HL-60 (cell line): Measurements from ENCODE around the gene CLEC3A.

Experiments used
- DNase-seq, 2 experiments: peaks; one replicate each; pipeline ENCODE4 v3.0.0-alpha.2; 2010 to 2020; ENCODE audit warnings: low read depth in 1 of 2, low spot score in 1 of 2
- H3K27ac ChIP-seq: fragments of 250-450 bp; sonication (Bioruptor Pico); replicated peaks from 2 replicates; pipeline ENCODE4 v1.5.1; 2020; ENCODE audit warnings: mild to moderate bottlenecking, moderate library complexity
- H3K27me3 ChIP-seq: fragments of 250-450 bp; sonication (Bioruptor Pico); 2 replicates; pipeline ENCODE4 v1.5.1; 2021; ENCODE audit warnings: mild to moderate bottlenecking, moderate library complexity; ENCODE audit not compliant: insufficient read depth, poor library complexity, severe bottlenecking
- H3K4me3 ChIP-seq: replicated peaks from 2 replicates; pipeline ENCODE4 v1.5.1; 2011; ENCODE audit warnings: mild to moderate bottlenecking, control low read depth, low read length; ENCODE audit not compliant: insufficient read depth
- CTCF ChIP-seq: IDR thresholded peaks from one replicate; pipeline ENCODE4 v1.5.1; 2011; ENCODE audit warnings: low read length, control low read depth, inconsistent platforms; ENCODE audit not compliant: insufficient read depth
- GABPA ChIP-seq: IDR thresholded peaks from 2 replicates; pipeline ENCODE4 v1.6.1; 2012; ENCODE audit warnings: low read depth
- POLR2AphosphoS5 ChIP-seq: IDR thresholded peaks from 2 replicates; pipeline ENCODE4 v1.6.1; 2012; ENCODE audit warnings: low read depth
- REST ChIP-seq: IDR thresholded peaks from 2 replicates; pipeline ENCODE4 v1.6.1; 2012; ENCODE audit warnings: low read depth; ENCODE audit not compliant: insufficient replicate concordance
- SPI1 ChIP-seq: IDR thresholded peaks from 2 replicates; pipeline ENCODE4 v1.6.1; 2012; ENCODE audit warnings: low read depth, mild to moderate bottlenecking, borderline replicate concordance

CLEC3A gene

GRCh38 chr16:78072275-78072674, 49.9 kb downstream of the CLEC3A start:
- no peak for DNase-seq
- H3K4me3 ChIP-seq, result no peak overlapping the region
- no peaks in the 10 kb centered on the region for H3K27me3 ChIP-seq
- no peak overlapping the region for H3K27ac ChIP-seq
- TF ChIP-seq SPI1, result no peak
- TF ChIP-seq CTCF, result no peak
- TF ChIP-seq GABPA, result no peak
- TF ChIP-seq REST, result no peak
- TF ChIP-seq POLR2AphosphoS5, result no peak

- no peak for DNase-seq
- Histone ChIP-seq H3K4me3 (no peak overlapping the region), H3K27me3 (no peaks in the 10 kb centered on the region), H3K27ac (no peak overlapping the region)
- no peak for TF ChIP-seq REST
- no peak for TF ChIP-seq SPI1
- no peak for TF ChIP-seq POLR2AphosphoS5
- TF ChIP-seq GABPA, result no peak
- no peak for TF ChIP-seq CTCF
These were observed 53.5 kb downstream of the CLEC3A start for GRCh38 chr16:78075800-78076199.

GRCh38 chr16:78081341-78081740, 59.0 kb downstream of the CLEC3A start:
- no peaks in the 10 kb centered on the region for H3K27me3 ChIP-seq
- TF ChIP-seq SPI1 (no peak), REST (no peak), GABPA (no peak), CTCF (no peak), POLR2AphosphoS5 (no peak)
- H3K27ac ChIP-seq, result no peak overlapping the region
- DNase-seq, result no peak
- no peak overlapping the region for H3K4me3 ChIP-seq
